Measurements from ENCODE around the gene SH2D2A. TPM values are rescaled to one million over a fixed set of nuclear protein-coding genes. Genes with fewer than 3 reads are reported as not detected.

Gene SH2D2A
- total RNA-seq, 1 experiment from 2014 or later: 4.0 TPM

DNA sequence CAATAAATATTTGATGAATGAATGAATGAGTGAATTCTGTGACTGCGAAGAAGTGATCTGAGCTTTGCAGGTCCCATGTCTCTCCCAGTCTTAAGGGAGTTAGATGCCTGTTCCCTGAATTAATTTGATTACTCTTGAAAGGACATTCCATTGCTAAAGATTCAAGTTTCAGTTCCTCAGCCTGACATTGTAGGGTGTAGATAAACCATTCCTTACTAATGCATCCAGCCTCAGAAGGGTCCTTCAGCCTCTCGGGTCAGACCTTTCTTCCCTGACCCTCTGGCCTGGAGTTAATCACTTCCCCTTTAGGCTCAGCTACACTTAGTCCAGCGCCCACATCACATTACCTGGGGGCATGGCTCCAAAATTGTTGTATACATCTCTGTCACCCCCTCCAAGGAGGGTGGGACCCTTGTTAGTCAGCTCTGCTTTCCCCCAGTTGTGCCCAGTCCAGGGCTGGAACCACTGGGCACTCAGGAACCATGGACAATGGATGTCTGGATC, 39.7 kb upstream of the SH2D2A start:
- Histone ChIP-seq H3K4me1 (replicated peaks; ENCODE audit: insufficient read depth) (peaks cover 12% of the 10 kb centered on the region), H3K9me2 (ENCODE audit: insufficient read depth) (no peaks in the 10 kb centered on the region), H3F3A (ENCODE audit: insufficient read depth, low read depth) (no peaks in the 10 kb centered on the region), H4K20me1 (ENCODE audit: insufficient read depth) (no peaks in the 10 kb centered on the region), H3K4me3 (no peak overlapping the region), H3K36me3 (ENCODE audit: low read depth) (no peaks in the 10 kb centered on the region), H3K79me2 (ENCODE audit: low read depth) (no peaks in the 10 kb centered on the region), H3K4me2 (no peak overlapping the region), H3K9me3 (ENCODE audit: insufficient read depth, low read depth) (no peaks in the 10 kb centered on the region), H3K27ac (no peak overlapping the region), H3K27me3 (ENCODE audit: insufficient read depth, low read depth) (peaks cover 53% of the 10 kb centered on the region), H2AFZ (no peak overlapping the region)
- intact Hi-C loops (cut with micrococcal nuclease; ENCODE audit: unreplicated experiment): no loop called here
- DNase-seq: no peak
- ChIA-PET CTCF (interaction anchor here (0.8 kb wide), 1 partner anchor 130 kb away, joined by 3 read pairs; no protein-coding TSS in a partner anchor), POLR2A (ENCODE audit: unreplicated experiment) (no interaction called here)
- no TSS peak for BruUV-seq (replicated peaks)
- TF ChIP-seq EZH2 (IDR thresholded peaks at IDR 0.05; ENCODE audit: low read depth): no peak
- TF ChIP-seq, protein P1, sequence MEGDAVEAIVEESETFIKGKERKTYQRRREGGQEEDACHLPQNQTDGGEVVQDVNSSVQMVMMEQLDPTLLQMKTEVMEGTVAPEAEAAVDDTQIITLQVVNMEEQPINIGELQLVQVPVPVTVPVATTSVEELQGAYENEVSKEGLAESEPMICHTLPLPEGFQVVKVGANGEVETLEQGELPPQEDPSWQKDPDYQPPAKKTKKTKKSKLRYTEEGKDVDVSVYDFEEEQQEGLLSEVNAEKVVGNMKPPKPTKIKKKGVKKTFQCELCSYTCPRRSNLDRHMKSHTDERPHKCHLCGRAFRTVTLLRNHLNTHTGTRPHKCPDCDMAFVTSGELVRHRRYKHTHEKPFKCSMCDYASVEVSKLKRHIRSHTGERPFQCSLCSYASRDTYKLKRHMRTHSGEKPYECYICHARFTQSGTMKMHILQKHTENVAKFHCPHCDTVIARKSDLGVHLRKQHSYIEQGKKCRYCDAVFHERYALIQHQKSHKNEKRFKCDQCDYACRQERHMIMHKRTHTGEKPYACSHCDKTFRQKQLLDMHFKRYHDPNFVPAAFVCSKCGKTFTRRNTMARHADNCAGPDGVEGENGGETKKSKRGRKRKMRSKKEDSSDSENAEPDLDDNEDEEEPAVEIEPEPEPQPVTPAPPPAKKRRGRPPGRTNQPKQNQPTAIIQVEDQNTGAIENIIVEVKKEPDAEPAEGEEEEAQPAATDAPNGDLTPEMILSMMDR (conservative IDR thresholded peaks at IDR 0.05): no peak

DNA sequence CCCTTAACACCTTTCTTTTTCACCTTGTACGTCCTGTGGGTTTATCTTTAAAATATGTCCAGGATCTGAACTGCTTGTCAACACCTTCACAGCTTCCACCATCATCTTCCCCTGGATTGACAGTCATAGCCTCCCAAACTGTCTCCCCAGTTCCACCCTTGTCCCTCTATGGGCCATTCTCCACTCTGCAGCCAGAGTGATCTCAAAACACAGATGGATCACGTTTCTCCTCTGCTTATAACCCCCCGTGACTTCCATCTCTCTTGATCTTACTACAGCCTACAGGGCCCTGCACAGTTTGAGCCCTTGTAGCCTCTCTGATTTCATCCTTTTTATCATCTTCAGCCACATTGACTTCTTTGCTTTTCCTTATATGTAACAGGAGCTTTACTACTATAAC, 38.0 kb upstream of the SH2D2A start:
- peaks cover 8% of the 10 kb centered on the region for H3K4me1 ChIP-seq (replicated peaks; ENCODE audit: insufficient read depth)
- ChIA-PET POLR2A (ENCODE audit: unreplicated experiment) (no interaction called here), CTCF (no interaction called here)
- no peak for DNase-seq
- no peak overlapping the region for H3K27ac ChIP-seq
- no peaks in the 10 kb centered on the region for H3K79me2 ChIP-seq (ENCODE audit: low read depth)
- no peaks in the 10 kb centered on the region for H3K9me3 ChIP-seq (ENCODE audit: insufficient read depth, low read depth)
- no peak overlapping the region for H3K4me3 ChIP-seq
- H3F3A ChIP-seq (ENCODE audit: insufficient read depth, low read depth): no peaks in the 10 kb centered on the region
- H4K20me1 ChIP-seq (ENCODE audit: insufficient read depth): no peaks in the 10 kb centered on the region; the same call in 1 of the 2 replicates
- H3K4me2 ChIP-seq: no peak overlapping the region
- peaks cover 37% of the 10 kb centered on the region for H3K27me3 ChIP-seq (ENCODE audit: insufficient read depth, low read depth)
- no peaks in the 10 kb centered on the region for H3K9me2 ChIP-seq (ENCODE audit: insufficient read depth)
- TF ChIP-seq, protein P1 (conservative IDR thresholded peaks at IDR 0.05): no peak
- TF ChIP-seq EZH2 (IDR thresholded peaks at IDR 0.05; ENCODE audit: low read depth): no peak
- no TSS peak for BruUV-seq (replicated peaks)
- no peaks in the 10 kb centered on the region for H3K36me3 ChIP-seq (ENCODE audit: low read depth)
- intact Hi-C loops (cut with micrococcal nuclease; ENCODE audit: unreplicated experiment): no loop called here
- H2AFZ ChIP-seq: no peak overlapping the region

DNA sequence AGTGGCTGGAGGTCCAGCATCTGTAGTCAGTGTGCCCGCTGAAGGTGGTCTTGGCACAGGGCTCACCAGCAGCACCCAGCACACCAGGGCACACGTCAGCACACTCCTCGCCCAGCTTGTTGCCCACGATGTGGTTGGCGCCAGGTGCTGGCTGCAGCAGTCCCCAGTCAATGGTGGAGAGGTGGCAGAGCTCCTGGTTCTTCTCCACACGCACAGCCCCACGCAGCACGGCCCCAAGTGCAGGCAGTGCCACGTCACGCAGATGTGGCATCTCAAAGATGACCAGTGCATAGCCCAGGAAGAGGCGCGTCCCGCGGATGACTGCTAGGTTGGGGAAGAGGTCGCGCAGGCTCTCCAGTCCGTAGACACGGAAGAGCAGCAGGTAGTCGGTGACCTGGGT, 37.1 kb upstream of the SH2D2A start:
- BruUV-seq (replicated peaks): no TSS peak
- Histone ChIP-seq H3K4me2 (no peak overlapping the region), H3K79me2 (ENCODE audit: low read depth) (no peaks in the 10 kb centered on the region), H3K27me3 (ENCODE audit: insufficient read depth, low read depth) (peaks cover 29% of the 10 kb centered on the region), H3K36me3 (ENCODE audit: low read depth) (no peaks in the 10 kb centered on the region), H3K4me1 (replicated peaks; ENCODE audit: insufficient read depth) (no peaks in the 10 kb centered on the region), H4K20me1 (ENCODE audit: insufficient read depth) (no peaks in the 10 kb centered on the region; the same call in 1 of the 2 replicates), H3K9me3 (ENCODE audit: insufficient read depth, low read depth) (no peaks in the 10 kb centered on the region), H3K9me2 (ENCODE audit: insufficient read depth) (no peaks in the 10 kb centered on the region), H3K27ac (no peak overlapping the region), H2AFZ (no peak overlapping the region), H3F3A (ENCODE audit: insufficient read depth, low read depth) (no peaks in the 10 kb centered on the region), H3K4me3 (no peak overlapping the region)
- intact Hi-C loops (cut with micrococcal nuclease; ENCODE audit: unreplicated experiment): no loop called here
- ChIA-PET CTCF (no interaction called here), POLR2A (ENCODE audit: unreplicated experiment) (interaction anchor here (0.5 kb wide), 1 partner anchor 261 kb away, joined by 4 read pairs; no protein-coding TSS in a partner anchor)
- DNase-seq: no peak
- TF ChIP-seq EZH2 (IDR thresholded peaks at IDR 0.05; ENCODE audit: low read depth): no peak
- TF ChIP-seq, protein P1 (conservative IDR thresholded peaks at IDR 0.05): no peak

Measured in PC-9 (cell line).